ENCODE measurements around the gene HYAL3.

DNA sequence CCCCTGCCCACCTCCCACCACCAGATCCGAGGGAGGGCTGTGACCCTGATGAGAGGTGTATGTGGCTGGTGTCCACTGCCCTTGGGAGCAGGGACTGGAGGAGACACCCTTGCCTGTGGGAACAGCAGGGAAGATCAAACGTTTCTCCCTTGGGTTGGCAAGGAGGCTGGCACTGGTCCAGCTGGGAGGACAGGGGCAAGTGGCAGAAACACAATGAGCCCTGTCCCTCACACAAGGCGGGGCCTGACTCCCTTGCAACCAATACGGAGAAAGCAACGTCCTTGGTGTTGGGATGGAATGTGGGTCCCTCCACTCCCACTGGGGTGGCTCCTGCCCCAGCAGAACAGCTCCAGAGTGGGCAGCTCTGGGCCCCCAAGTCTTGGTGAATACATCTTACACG, 18.1 kb upstream of the HYAL3 start:
- TF ChIP-seq CTCF (IDR thresholded peaks at IDR 0.05), result no peak
- TF ChIP-seq POLR2A (IDR thresholded peaks at IDR 0.05), result no peak

All from vagina (tissue), 2 donors.